Smooth muscle cell (in vitro differentiated cells): ENCODE measurements around the gene S100A11. TPM values are rescaled to one million over a fixed set of nuclear protein-coding genes. Genes with fewer than 3 reads are reported as not detected.

Experiments used
- DNase-seq: peaks from one replicate; lab custom pipeline; 2025; ENCODE audit not compliant: unreplicated experiment; lab: John Stamatoyannopoulos, UW
- H2AFZ ChIP-seq: fragments of 200-600 bp; sonication (generic); 2 replicates; pipeline ENCODE4 v1.6.0; 2016; ENCODE audit warnings: antibody characterized with exemption, low read depth, mild to moderate bottlenecking
- H3F3A ChIP-seq: fragments of 200-600 bp; sonication (generic); 2 replicates; pipeline ENCODE4 v1.6.0; 2017; ENCODE audit warnings: antibody characterized with exemption, low read depth
- H3K27ac ChIP-seq: fragments of 200-600 bp; sonication (generic); 2 replicates; pipeline ENCODE4 v1.5.1; 2016; ENCODE audit warnings: low read depth, mild to moderate bottlenecking
- H3K27me3 ChIP-seq: fragments of 200-600 bp; sonication (generic); 2 replicates; pipeline ENCODE4 v1.6.1; 2016; ENCODE audit warnings: low read depth, mild to moderate bottlenecking
- H3K36me3 ChIP-seq: fragments of 200-600 bp; sonication (generic); 2 replicates; pipeline ENCODE4 v1.5.1; 2016; ENCODE audit warnings: low read depth
- H3K4me1 ChIP-seq: fragments of 200-600 bp; sonication (generic); 2 replicates; pipeline ENCODE4 v1.5.1; 2016; ENCODE audit warnings: low read depth
- H3K4me2 ChIP-seq: fragments of 200-600 bp; sonication (generic); 2 replicates; pipeline ENCODE4 v1.6.0; 2016; ENCODE audit warnings: mild to moderate bottlenecking
- H3K4me3 ChIP-seq: fragments of 200-600 bp; sonication (generic); 2 replicates; pipeline ENCODE4 v1.5.1; 2016; ENCODE audit warnings: mild to moderate bottlenecking
- H3K79me2 ChIP-seq: fragments of 200-600 bp; sonication (generic); 2 replicates; pipeline ENCODE4 v1.6.0; 2016; ENCODE audit warnings: low read depth, mild to moderate bottlenecking
- H3K9ac ChIP-seq: fragments of 200-600 bp; sonication (generic); 2 replicates; pipeline ENCODE4 v1.6.0; 2016; ENCODE audit warnings: low read depth
- H3K9me3 ChIP-seq: fragments of 200-600 bp; sonication (generic); replicated peaks from 2 replicates; pipeline ENCODE4 v1.5.1; 2016; ENCODE audit warnings: low read depth
- H4K20me1 ChIP-seq: fragments of 200-600 bp; sonication (generic); 2 replicates; pipeline ENCODE4 v1.6.0; 2016; ENCODE audit warnings: low read depth
- CTCF ChIP-seq: fragments of 200-600 bp; sonication (generic); IDR thresholded peaks from 2 replicates; pipeline ENCODE4 v1.5.1; 2017; ENCODE audit warnings: borderline replicate concordance, mild to moderate bottlenecking, antibody characterized with exemption; ENCODE audit not compliant: insufficient read depth, poor library complexity, severe bottlenecking
- WGBS: methylation state at CpG from one replicate; pipeline ENCODE4 v1.1.7; 2016; ENCODE audit warnings: low lambda C conversion rate; 5-methylcytosine and 5-hydroxymethylcytosine counted together
- polyA plus RNA-seq: library from polyadenylated mRNA; unstranded; fragments of >200 nt; fragmentation: Nextera tagmentation; extraction: Ambion mirVana; gene quantifications from 2 replicates; pipeline ENCODE4 v1.2.1, GENCODE V29; 2016
- total RNA-seq: library from RNA; depleted of rRNA; stranded (reverse); fragments of >200 nt; gene quantifications from 2 replicates; pipeline ENCODE4 v1.2.3, GENCODE V29; 2014

S100A11 gene
- total and polyA plus RNA-seq, 2 experiments from 2014 or later = 1,481 to 2,824 TPM

- H3K79me2 ChIP-seq = no peaks in the 10 kb centered on the region
- no peak overlapping the region for H3K4me2 ChIP-seq
- no peaks in the 10 kb centered on the region for H3F3A ChIP-seq
- peak overlapping the region; percentile 79 for H3K27ac ChIP-seq
- 77% methylated on average over 4 of the region's 4 CpGs for WGBS
- no peaks in the 10 kb centered on the region for H3K36me3 ChIP-seq
- DNase-seq = no peak
- H2AFZ ChIP-seq = no peak overlapping the region
- H3K4me3 ChIP-seq = no peak overlapping the region
- no peaks in the 10 kb centered on the region for H4K20me1 ChIP-seq
- TF ChIP-seq CTCF = no peak
- H3K9ac ChIP-seq = no peak overlapping the region
- peaks cover 13% of the 10 kb centered on the region for H3K4me1 ChIP-seq
- H3K9me3 ChIP-seq = no peaks in the 10 kb centered on the region
- H3K27me3 ChIP-seq = no peaks in the 10 kb centered on the region
Observed at GRCh38 chr1:152023221-152023620, 13.6 kb downstream of the S100A11 start.

- H3F3A ChIP-seq = no peaks in the 10 kb centered on the region
- no peaks in the 10 kb centered on the region for H3K36me3 ChIP-seq
- peaks cover 13% of the 10 kb centered on the region for H3K4me1 ChIP-seq
- H3K27me3 ChIP-seq = no peaks in the 10 kb centered on the region
- TF ChIP-seq CTCF = no peak
- no peaks in the 10 kb centered on the region for H3K79me2 ChIP-seq
- no peak overlapping the region for H3K9ac ChIP-seq
- H3K27ac ChIP-seq = peak overlapping the region; percentile 79
- no peak overlapping the region for H3K4me3 ChIP-seq
- H4K20me1 ChIP-seq = no peaks in the 10 kb centered on the region
- no peak overlapping the region for H3K4me2 ChIP-seq
- no peak overlapping the region for H2AFZ ChIP-seq
- no peaks in the 10 kb centered on the region for H3K9me3 ChIP-seq
- no peak for DNase-seq
- WGBS = 82% methylated on average over 3 of the region's 3 CpGs
Observed at GRCh38 chr1:152022474-152022873, 14.3 kb downstream of the S100A11 start.

- no peaks in the 10 kb centered on the region for H3K36me3 ChIP-seq
- H3K27me3 ChIP-seq = no peaks in the 10 kb centered on the region
- no peaks in the 10 kb centered on the region for H3K9me3 ChIP-seq
- H2AFZ ChIP-seq = no peak overlapping the region
- WGBS = 71% methylated on average over 7 of the region's 7 CpGs
- TF ChIP-seq CTCF = no peak
- H3K9ac ChIP-seq = no peak overlapping the region
- no peak overlapping the region for H3K4me3 ChIP-seq
- H3F3A ChIP-seq = no peaks in the 10 kb centered on the region
- no peak overlapping the region for H3K27ac ChIP-seq
- no peaks in the 10 kb centered on the region for H3K79me2 ChIP-seq
- H3K4me1 ChIP-seq = peaks cover 13% of the 10 kb centered on the region
- no peaks in the 10 kb centered on the region for H4K20me1 ChIP-seq
- H3K4me2 ChIP-seq = no peak overlapping the region
- no peak for DNase-seq
Observed at GRCh38 chr1:152021569-152021968, 15.2 kb downstream of the S100A11 start.

GRCh38 chr1:152020849-152021248 lies 16.0 kb downstream of the S100A11 start:
- 88% methylated on average over 3 of the region's 3 CpGs for WGBS
- Histone ChIP-seq H4K20me1 (no peaks in the 10 kb centered on the region), H3K4me1 (peaks cover 13% of the 10 kb centered on the region), H3F3A (no peaks in the 10 kb centered on the region), H3K4me2 (no peak overlapping the region), H3K27me3 (no peaks in the 10 kb centered on the region), H3K9ac (no peak overlapping the region), H2AFZ (no peak overlapping the region), H3K36me3 (no peaks in the 10 kb centered on the region), H3K4me3 (no peak overlapping the region), H3K27ac (no peak overlapping the region), H3K9me3 (no peaks in the 10 kb centered on the region), H3K79me2 (no peaks in the 10 kb centered on the region)
- no peak for DNase-seq
- TF ChIP-seq CTCF = no peak
